SK-N-MC (cell line): ENCODE results near the gene SYNGR1.
"Not testable (repeated sequence)": the region's sequence is repeated elsewhere in the genome, so short reads cannot be mapped to it uniquely, and the experiment has no call there.

Experiments used
- DNase-seq: peaks from one replicate; pipeline ENCODE4 v3.0.0-alpha.2; 2011; ENCODE audit warnings: low read depth, low spot score
- H3K27ac ChIP-seq: fragments of 200-600 bp; sonication (generic); 2 replicates; pipeline ENCODE4 v1.5.1; 2016; ENCODE audit warnings: mixed run types
- H3K36me3 ChIP-seq: fragments of 200-600 bp; sonication (generic); 2 replicates; pipeline ENCODE4 v1.6.1; 2017; ENCODE audit warnings: antibody characterized with exemption, low read length, mixed read lengths; ENCODE audit not compliant: insufficient read depth
- H3K4me3 ChIP-seq: fragments of 200-600 bp; sonication (generic); 2 replicates; pipeline ENCODE4 v1.5.1; 2016
- H3K9ac ChIP-seq: fragments of 200-600 bp; sonication (generic); 2 replicates; pipeline ENCODE4 v1.8.0; 2017; ENCODE audit warnings: mixed run types, mixed read lengths; ENCODE audit not compliant: insufficient read length
- H3K9me3 ChIP-seq: fragments of 200-600 bp; sonication (generic); 2 replicates; pipeline ENCODE4 v1.6.1; 2017; ENCODE audit warnings: low read depth, mild to moderate bottlenecking, antibody characterized with exemption, low read length, moderate library complexity, mixed read lengths
- EZH2 ChIP-seq: fragments of 200-600 bp; sonication (generic); IDR thresholded peaks from one replicate; pipeline ENCODE4 v1.6.1; 2017; ENCODE audit warnings: antibody characterized with exemption
- FOXP2 ChIP-seq: optimal IDR thresholded peaks from 2 replicates; pipeline ENCODE3; 2011; ENCODE audit warnings: mild to moderate bottlenecking, moderate library complexity; ENCODE audit not compliant: insufficient read depth; ENCODE audit errors: extremely low read length, control extremely low read depth
- POLR2AphosphoS5 ChIP-seq: IDR thresholded peaks from 2 replicates; pipeline ENCODE4 v1.6.1; 2012; ENCODE audit warnings: mild to moderate bottlenecking, low read depth, low read length, borderline replicate concordance

Gene SYNGR1

DNA sequence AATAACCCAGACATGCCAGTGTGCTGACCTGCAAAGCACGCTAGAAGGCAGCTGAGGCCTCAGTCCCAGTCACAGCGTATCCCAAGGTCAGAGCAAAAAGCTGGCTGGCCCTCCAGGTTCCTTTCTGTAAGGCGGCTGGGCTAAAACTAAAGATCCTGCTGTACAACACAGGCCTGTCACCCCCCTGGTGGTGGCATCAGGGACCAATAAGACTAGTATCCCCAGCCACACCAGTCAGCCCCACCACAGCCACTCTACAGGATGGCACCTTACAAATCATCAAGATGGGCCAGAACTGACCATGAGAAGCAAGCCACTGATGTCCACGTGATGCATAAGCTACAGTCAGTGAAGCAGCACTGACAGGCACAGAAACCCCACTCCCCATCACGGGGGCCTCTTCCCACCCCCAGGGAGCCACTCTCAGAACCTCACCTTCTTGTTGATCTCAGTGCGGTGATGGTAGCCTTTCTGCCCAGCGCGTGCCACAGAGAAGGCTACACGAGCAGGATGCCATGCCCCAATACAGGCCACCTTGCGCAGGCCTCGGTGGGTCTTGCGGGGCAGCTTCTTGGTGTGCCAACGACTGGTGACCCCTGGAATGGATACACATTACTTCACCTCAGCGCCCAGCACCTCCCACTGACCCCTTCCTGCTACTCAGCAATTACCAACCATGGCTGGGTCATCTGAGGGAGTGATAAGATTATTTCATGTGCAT, 35.4 kb upstream of the SYNGR1 start:
- Histone ChIP-seq H3K36me3 (peaks cover 79% of the 10 kb centered on the region), H3K9ac (no peak overlapping the region), H3K27ac (peak overlapping the region; percentile 84; the same call in 1 of the 2 replicates), H3K4me3 (0 out of 2 replicates have a peak overlapping the region, but pooled peaks have one; percentile 5), H3K9me3 (no peaks in the 10 kb centered on the region)
- TF ChIP-seq EZH2, result no peak
- TF ChIP-seq FOXP2, result no peak
- no peak for TF ChIP-seq POLR2AphosphoS5
- no peak for DNase-seq

DNA sequence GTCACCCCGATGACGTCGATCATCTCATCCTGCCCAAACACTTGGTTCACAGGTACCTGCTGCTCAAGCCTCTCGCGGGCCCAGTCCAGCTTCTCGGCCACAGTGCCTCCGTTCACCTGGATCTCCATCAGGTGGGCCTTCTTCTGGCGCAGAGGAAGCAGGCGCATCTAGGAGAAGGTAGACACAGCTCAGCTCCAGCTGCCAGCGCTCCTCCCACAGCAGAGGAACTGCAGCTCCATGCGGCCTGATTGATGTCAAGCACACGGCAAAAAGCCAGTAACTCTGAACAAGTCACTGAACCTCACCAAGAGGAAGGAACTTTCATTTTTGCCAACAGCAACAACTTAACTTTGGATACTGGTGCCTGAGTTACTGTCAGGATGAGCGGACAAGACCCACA, 34.4 kb upstream of the SYNGR1 start:
- no peak overlapping the region for H3K9ac ChIP-seq
- TF ChIP-seq FOXP2, result no peak
- no peak for TF ChIP-seq EZH2
- peak; percentile 17; the same call in 1 of the 2 replicates for TF ChIP-seq POLR2AphosphoS5
- H3K36me3 ChIP-seq, result peaks cover 79% of the 10 kb centered on the region
- H3K9me3 ChIP-seq, result no peaks in the 10 kb centered on the region
- H3K27ac ChIP-seq, result peak overlapping the region; percentile 84
- no peak for DNase-seq
- H3K4me3 ChIP-seq, result peak overlapping the region; percentile 92; the same call in 1 of the 2 replicates

GRCh38 chr22:39316440-39317083, 33.2 kb upstream of the SYNGR1 start:
- H3K4me3 ChIP-seq, result peak overlapping the region; percentile 92
- H3K27ac ChIP-seq, result peak overlapping the region; percentile 99
- DNase-seq, result no peak
- TF ChIP-seq POLR2AphosphoS5 (no peak), EZH2 (no peak)
- H3K36me3 ChIP-seq, result peaks cover 77% of the 10 kb centered on the region
- H3K9ac ChIP-seq, result peak overlapping the region; percentile 100
- no peaks in the 10 kb centered on the region for H3K9me3 ChIP-seq

DNA sequence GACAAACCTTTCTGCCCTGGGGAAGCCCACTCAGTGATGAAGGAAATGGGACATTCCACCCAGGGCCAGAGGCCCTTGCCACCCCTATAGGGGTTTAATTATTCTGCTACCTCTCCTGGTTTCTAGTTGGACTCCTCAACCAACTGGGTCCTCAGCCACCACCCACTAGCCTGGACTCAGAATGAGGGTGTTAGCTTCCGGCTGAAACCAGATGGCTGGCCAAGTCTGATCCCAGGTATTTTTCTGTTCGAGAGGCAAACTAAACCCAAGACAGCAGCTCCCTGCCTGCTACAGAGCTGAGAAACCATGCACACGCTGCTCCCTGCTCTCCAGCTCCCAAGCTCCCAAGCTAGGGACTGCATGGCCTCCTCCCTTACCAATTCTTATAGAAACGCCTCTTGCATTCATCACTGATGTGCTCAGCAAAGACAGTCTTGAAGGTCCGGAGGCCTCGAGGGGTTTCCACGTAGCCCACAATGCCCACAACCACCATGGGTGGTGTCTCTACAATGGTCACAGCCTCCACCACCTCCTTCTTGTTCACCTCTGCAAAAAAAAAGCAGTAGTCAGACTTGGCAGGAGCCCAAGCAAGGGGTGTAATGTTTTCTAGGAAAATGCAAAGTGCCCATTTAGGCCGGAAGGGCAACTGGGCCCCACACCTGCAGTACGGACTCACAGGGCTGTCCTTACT, 32.6 kb upstream of the SYNGR1 start:
- Histone ChIP-seq H3K36me3 (peaks cover 70% of the 10 kb centered on the region), H3K27ac (peak overlapping the region; percentile 99), H3K9ac (peak overlapping the region; percentile 100), H3K4me3 (peak overlapping the region; percentile 92), H3K9me3 (no peaks in the 10 kb centered on the region)
- DNase-seq, result no peak
- no peak; the same call in 1 of the 2 replicates for TF ChIP-seq POLR2AphosphoS5
- TF ChIP-seq EZH2, result no peak
- no peak for TF ChIP-seq FOXP2

DNA sequence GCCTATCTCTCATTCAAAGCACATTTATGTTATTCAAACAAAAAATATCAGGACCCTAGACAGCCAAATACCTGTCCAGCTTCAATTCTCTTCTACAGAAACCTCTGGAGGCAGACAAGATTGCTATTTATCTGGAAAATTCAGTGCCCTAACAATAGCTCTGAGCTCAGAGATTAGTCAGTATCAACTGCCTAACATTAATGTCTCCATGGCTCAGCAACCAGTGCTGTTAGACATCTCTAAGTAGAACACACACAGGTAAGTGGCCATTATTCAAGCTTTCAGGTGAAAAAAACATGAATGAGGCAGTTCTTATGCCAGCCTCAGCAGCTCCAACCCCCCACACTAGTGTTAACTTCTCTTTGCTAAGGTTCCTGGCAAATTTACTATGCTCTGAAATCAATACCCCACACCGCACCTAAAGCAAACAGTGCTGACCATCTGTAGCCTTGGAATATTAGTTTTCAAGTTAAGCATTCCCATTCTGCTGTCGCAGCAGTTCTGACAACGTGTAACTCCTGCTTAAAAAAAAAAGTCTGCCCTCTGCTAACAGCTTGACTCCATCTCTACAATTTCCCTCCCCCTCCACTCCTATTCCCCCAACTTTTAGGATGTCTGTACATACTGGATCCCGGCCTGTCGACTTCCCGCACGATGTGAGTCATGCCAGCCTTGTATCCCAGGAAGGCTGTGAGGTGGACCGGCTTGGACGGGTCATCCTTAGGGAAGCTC, 31.9 kb upstream of the SYNGR1 start:
- DNase-seq, result no peak
- H3K27ac ChIP-seq, result peak overlapping the region; percentile 99
- H3K36me3 ChIP-seq, result peaks cover 63% of the 10 kb centered on the region

GRCh38 chr22:39318507-39319283, 31.1 kb upstream of the SYNGR1 start:
- Histone ChIP-seq H3K9ac (peak overlapping the region; percentile 100), H3K27ac (peak overlapping the region; percentile 99), H3K9me3 (no peaks in the 10 kb centered on the region), H3K4me3 (peak overlapping the region; percentile 92), H3K36me3 (peaks cover 56% of the 10 kb centered on the region)
- no peak for DNase-seq
- TF ChIP-seq EZH2 (no peak), POLR2AphosphoS5 (peak; percentile 23; the same call in 1 of the 2 replicates), FOXP2 (no peak)

More for the DNA sequence above, 31.9 kb upstream of the SYNGR1 start:
- H3K9ac ChIP-seq, result peak overlapping the region; percentile 100
- TF ChIP-seq EZH2, result no peak
- no peak for TF ChIP-seq FOXP2
- TF ChIP-seq POLR2AphosphoS5, result peak; percentile 10; the same call in 1 of the 2 replicates
- no peaks in the 10 kb centered on the region for H3K9me3 ChIP-seq
- peak overlapping the region; percentile 92 for H3K4me3 ChIP-seq

DNA sequence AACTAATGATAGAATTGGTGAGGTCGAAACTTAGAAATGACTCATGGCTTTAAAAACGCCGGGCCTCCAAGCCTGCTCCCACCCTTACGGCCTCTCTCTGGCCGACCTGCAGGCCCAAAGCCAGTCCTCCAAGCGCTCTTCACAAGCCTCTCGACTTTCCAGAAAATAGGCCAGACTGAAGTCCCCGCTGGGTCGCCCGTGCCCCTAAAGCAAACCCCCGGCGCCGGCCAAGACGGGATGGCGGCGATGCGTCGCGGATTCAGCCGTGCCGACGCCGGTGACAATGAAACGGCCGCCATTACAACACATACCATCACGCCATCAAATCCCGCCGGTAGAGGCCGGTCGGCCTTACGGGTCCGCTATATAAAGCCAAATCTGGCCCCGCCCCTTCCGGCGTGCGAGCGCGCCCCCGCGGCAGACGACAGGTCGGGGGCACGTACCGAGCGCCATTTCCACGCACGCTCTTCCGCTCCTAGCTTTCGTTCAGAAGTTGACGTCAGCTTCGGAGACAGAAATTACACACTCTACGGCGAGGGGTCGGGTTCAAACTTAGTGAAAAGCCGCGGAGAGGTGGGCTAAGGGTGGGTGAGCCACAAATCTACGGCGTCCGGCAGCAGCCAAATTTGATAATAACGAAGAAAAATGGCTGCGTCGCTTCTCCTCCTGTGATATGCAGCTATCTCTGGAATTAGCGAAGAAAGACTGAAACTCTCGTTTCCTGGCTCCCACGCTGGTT, 30.3 kb upstream of the SYNGR1 start, which contains the start of gene RPL3:
Gene RPL3 (minus strand): TSS at position 340 of the 739 bp plus-strand sequence. CDS start 26 bp downstream, at position 314.
- Histone ChIP-seq H3K9ac (peak within 1 kb of the TSS; percentile 100), H3K9me3 (no peaks in the 10 kb centered on the region), H3K27ac (peak within 1 kb of the TSS; percentile 99), H3K4me3 (peak within 1 kb of the TSS; percentile 92), H3K36me3 (peaks cover 48% of the 10 kb centered on the region)
- peak; percentile 99 for DNase-seq
- no peak for TF ChIP-seq EZH2
- TF ChIP-seq FOXP2, result peak; percentile 86
- peak; percentile 100 for TF ChIP-seq POLR2AphosphoS5

DNA sequence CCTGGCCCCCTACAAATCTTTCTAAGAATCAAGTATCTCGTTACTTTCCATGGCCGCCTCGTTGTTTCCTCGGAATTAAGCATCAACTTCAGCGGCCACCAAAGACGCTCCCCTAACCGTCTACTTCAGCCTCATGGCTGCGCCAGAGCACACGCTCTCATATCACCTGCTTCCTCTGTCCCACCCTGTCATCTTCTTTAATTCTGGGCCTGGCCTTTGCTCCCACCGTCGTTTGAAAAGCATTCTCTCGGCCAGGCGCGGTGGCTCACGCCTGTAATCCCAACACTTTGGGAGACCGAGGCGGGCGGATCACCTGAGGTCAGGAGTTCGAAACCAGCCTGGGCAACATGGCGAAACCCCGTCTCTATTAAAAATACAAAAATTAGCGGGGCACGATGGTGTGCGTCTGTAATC, 29.2 kb upstream of the SYNGR1 start:
- not testable (repeated sequence) for DNase-seq, H3K9ac ChIP-seq, H3K9me3 ChIP-seq
- Histone ChIP-seq H3K4me3 (peak overlapping the region; percentile 92), H3K27ac (peak overlapping the region; percentile 95), H3K36me3 (peaks cover 36% of the 10 kb centered on the region)
